GM06990 (cell line): ENCODE measurements around the gene CASP4.

Experiments
- DNase-seq: peaks from one replicate; pipeline ENCODE4 v3.0.0-alpha.2; 2011; ENCODE audit not compliant: insufficient read length; ENCODE audit errors: extremely low read depth
- H3K27me3 ChIP-seq: replicated peaks from 2 replicates; pipeline ENCODE4 v1.6.0; 2011; ENCODE audit warnings: low read length; ENCODE audit not compliant: control insufficient read depth, insufficient read depth
- H3K36me3 ChIP-seq: 2 replicates; pipeline ENCODE4 v1.5.1; 2011; ENCODE audit warnings: low read length; ENCODE audit not compliant: control insufficient read depth, insufficient read depth
- H3K4me3 ChIP-seq: replicated peaks from 2 replicates; pipeline ENCODE4 v1.5.1; 2011; ENCODE audit warnings: low read depth, mild to moderate bottlenecking, control low read depth, low read length
- TF ChIP-seq, protein P1 (sequence below): IDR thresholded peaks from 2 replicates; pipeline ENCODE4 v1.5.1; 2011; ENCODE audit warnings: low read length, control low read depth, mild to moderate bottlenecking, inconsistent platforms; ENCODE audit not compliant: insufficient read depth, poor library complexity, severe bottlenecking

CASP4 gene

DNA sequence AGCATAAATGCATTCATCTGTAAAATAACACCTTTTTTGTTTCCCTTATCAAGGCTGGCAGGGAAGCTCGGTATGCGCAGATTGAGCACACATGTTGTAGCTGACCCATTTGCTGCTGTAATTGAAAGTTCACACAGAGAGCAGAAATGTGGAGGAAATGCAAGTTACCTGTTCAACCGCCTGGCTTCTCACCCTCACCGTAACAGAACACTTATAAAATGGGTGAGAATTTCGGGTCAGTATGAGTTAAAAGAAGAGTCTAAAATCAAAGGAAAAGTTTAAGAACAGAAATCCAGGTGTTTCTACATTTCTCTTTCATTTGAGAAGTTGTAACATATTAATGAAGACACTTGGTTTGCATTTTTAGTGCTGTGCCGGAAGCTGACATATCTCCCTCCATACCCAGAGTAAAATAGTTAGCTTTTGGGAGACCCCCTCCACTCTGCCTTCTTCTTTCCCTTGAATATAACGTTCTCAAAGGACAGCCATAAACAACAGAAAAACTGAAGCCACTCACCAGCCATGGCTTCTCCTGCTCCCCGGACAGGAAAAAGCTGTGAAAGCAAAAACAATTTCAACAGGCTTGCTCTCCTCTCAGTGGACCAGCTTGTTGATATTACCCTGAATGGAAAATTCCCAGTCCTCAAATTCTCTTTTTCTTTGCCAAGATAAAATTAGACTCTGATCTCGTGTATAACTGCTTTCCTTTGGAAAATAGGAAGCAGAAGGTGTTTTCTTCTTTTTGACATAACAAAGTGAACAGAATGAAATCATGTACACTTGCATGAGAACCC, 70.3 kb downstream of the CASP4 start, which contains the start of gene CASP12:
Gene CASP12, minus strand, starts transcription at position 570 of the 794 bp plus-strand sequence.
- no peaks in the 10 kb centered on the region for H3K27me3 ChIP-seq
- DNase-seq: peak; percentile 31
- no peaks in the 10 kb centered on the region for H3K36me3 ChIP-seq
- H3K4me3 ChIP-seq: no peak within 1 kb of the TSS
- TF ChIP-seq, protein P1, sequence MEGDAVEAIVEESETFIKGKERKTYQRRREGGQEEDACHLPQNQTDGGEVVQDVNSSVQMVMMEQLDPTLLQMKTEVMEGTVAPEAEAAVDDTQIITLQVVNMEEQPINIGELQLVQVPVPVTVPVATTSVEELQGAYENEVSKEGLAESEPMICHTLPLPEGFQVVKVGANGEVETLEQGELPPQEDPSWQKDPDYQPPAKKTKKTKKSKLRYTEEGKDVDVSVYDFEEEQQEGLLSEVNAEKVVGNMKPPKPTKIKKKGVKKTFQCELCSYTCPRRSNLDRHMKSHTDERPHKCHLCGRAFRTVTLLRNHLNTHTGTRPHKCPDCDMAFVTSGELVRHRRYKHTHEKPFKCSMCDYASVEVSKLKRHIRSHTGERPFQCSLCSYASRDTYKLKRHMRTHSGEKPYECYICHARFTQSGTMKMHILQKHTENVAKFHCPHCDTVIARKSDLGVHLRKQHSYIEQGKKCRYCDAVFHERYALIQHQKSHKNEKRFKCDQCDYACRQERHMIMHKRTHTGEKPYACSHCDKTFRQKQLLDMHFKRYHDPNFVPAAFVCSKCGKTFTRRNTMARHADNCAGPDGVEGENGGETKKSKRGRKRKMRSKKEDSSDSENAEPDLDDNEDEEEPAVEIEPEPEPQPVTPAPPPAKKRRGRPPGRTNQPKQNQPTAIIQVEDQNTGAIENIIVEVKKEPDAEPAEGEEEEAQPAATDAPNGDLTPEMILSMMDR: no peak

DNA sequence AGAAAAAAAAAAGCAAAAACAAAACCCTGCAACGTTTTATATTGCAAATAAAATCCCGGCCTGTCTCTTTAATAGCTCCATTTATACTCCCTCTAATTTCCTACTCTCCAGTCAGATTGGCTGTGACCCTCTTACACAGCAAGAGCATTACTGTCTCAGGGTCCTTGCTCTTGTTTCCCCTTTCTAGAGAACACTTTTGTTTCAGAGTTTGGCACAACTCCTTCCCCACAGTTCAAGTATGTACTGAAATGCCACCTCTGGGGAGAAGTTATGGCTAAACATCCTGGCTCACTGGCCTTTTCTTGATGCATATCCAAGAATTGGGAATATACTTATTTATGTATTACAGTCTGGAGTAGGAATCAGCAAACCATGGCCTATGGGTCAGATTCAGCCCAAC, 72.7 kb downstream of the CASP4 start:
- no peak for DNase-seq
- Histone ChIP-seq H3K36me3 (no peaks in the 10 kb centered on the region), H3K27me3 (no peaks in the 10 kb centered on the region), H3K4me3 (no peak overlapping the region)
- TF ChIP-seq, protein P1: no peak

DNA sequence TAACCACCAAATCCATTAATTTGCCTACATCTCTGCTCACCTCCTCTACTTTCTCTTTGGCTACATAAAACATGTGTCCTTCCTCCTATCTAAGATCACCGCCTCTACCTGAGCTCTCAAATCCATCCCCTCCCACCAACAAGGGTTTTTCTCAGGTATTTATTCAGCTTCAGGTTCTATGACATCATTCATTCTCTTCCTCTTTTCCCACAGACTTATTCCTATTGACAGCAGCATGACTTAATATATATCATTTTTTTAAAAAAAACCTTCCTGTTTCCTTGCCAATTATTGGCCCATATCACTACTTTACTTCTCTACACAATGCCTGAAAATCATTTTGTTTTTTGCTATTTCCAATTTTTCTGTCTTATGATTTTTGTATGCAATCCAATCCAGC, 74.5 kb downstream of the CASP4 start:
- DNase-seq: no peak
- Histone ChIP-seq H3K36me3 (no peaks in the 10 kb centered on the region), H3K4me3 (no peak overlapping the region), H3K27me3 (no peaks in the 10 kb centered on the region)
- TF ChIP-seq, protein P1: no peak
